ENCODE data around the gene RBM47.
A peak's percentile ranks its signal among the peaks of the same experiment; 100 is the strongest.
"Not testable (repeated sequence)": the region's sequence is repeated elsewhere in the genome, so short reads cannot be mapped to it uniquely, and the experiment has no call there.

RBM47 gene

DNA sequence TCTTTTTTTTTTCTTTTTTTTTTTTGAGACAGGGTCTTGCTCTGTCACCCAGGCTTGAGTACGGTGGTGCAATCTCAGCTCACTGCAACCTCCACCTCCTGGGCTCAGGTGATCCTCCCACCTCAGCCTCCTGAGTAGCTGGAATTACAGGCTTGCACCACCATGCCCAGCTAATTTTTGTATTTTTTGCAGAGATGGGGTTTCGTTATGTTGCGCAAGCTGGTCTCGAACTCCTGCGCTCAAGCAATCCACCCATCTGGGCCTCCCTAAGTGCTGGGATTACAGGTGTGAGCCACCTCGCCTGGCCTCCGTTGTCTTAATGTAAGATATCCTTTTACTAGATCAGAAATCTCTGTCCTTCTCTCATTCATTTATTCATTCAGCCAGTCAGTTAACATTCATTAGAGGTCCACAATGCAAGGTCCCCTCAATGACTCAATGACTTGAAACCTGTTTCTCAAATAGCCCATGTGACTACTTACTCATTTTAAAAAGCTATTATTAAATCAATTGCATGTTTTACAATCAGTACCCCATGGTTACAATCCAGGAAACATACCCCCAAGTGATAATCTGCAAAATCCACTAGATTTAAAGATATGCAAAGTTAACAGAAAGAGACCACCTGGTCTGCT lies 68.0 kb downstream of the RBM47 start:
- H3K4me3 ChIP-seq (ENCODE audit: low read length); H3K9me3 ChIP-seq (ENCODE audit: insufficient read depth, low read depth, low read length); H3K9ac ChIP-seq (ENCODE audit: low read depth, low read length); H3K27ac ChIP-seq (ENCODE audit: low read depth, low read length); H3K27me3 ChIP-seq (ENCODE audit: insufficient read depth, low read length); H3K36me3 ChIP-seq (ENCODE audit: insufficient read depth, low read length): not testable (repeated sequence)
- 95% methylated on average over 7 of the region's 7 CpGs for WGBS
- peaks cover 13% of the 10 kb centered on the region for H3K4me1 ChIP-seq (ENCODE audit: insufficient read depth, low read length)

GRCh38 chr4:40559585-40560465 lies 69.8 kb downstream of the RBM47 start:
- H3K27me3 ChIP-seq (ENCODE audit: insufficient read depth, low read length) = no peaks in the 10 kb centered on the region

GRCh38 chr4:40557736-40558135 lies 71.9 kb downstream of the RBM47 start:
- no peak overlapping the region for H3K9ac ChIP-seq (ENCODE audit: low read depth, low read length)
- WGBS = 90% methylated on average over 1 of the region's 2 CpGs
- no peak overlapping the region for H3K27ac ChIP-seq (ENCODE audit: low read depth, low read length)
- H3K36me3 ChIP-seq (ENCODE audit: insufficient read depth, low read length) = no peaks in the 10 kb centered on the region
- H3K9me3 ChIP-seq (ENCODE audit: insufficient read depth, low read depth, low read length) = no peaks in the 10 kb centered on the region
- H3K27me3 ChIP-seq (ENCODE audit: insufficient read depth, low read length) = no peaks in the 10 kb centered on the region
- H3K4me3 ChIP-seq (ENCODE audit: low read length) = no peak overlapping the region
- peaks cover 8% of the 10 kb centered on the region for H3K4me1 ChIP-seq (ENCODE audit: insufficient read depth, low read length)

More at GRCh38 chr4:40559585-40560465, 69.8 kb downstream of the RBM47 start:
- no peaks in the 10 kb centered on the region for H3K9me3 ChIP-seq (ENCODE audit: insufficient read depth, low read depth, low read length)
- no peak overlapping the region for H3K9ac ChIP-seq (ENCODE audit: low read depth, low read length)
- no peaks in the 10 kb centered on the region for H3K36me3 ChIP-seq (ENCODE audit: insufficient read depth, low read length)
- 93% methylated on average over 4 of the region's 5 CpGs for WGBS
- peaks cover 6% of the 10 kb centered on the region for H3K4me1 ChIP-seq (ENCODE audit: insufficient read depth, low read length)
- H3K4me3 ChIP-seq (ENCODE audit: low read length) = no peak overlapping the region
- no peak overlapping the region for H3K27ac ChIP-seq (ENCODE audit: low read depth, low read length)

DNA sequence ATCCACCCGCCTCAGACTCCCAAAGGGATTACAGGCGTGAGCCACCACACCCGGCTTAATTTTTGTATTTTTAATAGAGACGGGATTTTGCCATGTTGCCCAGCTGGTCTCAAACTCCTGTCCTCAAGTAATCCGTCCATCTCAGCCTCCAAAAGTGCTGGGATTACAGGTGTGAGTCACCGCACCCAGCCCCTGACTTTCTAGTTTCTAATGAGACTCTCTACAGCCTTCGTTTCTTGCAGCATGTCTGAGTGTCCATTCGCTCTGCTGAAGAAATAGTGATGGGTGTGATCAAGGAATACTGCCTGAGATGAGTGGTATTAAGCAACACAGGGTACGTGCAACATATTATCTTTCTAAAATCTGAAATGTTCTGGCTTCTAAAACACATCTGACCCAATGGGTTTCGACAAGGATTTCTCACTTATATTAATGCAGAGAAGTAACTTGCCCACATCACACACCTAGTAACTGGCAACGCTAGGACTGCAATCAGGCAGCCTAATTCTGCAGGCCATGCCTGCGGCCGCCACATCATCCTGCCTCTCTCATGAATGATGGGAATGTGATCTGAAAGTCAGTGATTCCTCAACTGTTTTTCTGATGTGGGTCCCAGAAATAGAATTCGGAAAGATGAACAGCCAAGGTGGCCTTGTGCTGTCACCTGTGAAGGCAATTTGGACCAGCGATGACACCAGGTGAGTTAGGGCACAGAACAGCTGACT lies 74.3 kb downstream of the RBM47 start:
- Histone ChIP-seq H3K9me3 (ENCODE audit: insufficient read depth, low read depth, low read length) (no peaks in the 10 kb centered on the region), H3K27me3 (ENCODE audit: insufficient read depth, low read length) (no peaks in the 10 kb centered on the region), H3K27ac (ENCODE audit: low read depth, low read length) (no peak overlapping the region), H3K36me3 (ENCODE audit: insufficient read depth, low read length) (no peaks in the 10 kb centered on the region), H3K9ac (ENCODE audit: low read depth, low read length) (no peak overlapping the region), H3K4me1 (ENCODE audit: insufficient read depth, low read length) (peaks cover 11% of the 10 kb centered on the region), H3K4me3 (ENCODE audit: low read length) (no peak overlapping the region)
- WGBS = 94% methylated on average over 15 of the region's 15 CpGs

DNA sequence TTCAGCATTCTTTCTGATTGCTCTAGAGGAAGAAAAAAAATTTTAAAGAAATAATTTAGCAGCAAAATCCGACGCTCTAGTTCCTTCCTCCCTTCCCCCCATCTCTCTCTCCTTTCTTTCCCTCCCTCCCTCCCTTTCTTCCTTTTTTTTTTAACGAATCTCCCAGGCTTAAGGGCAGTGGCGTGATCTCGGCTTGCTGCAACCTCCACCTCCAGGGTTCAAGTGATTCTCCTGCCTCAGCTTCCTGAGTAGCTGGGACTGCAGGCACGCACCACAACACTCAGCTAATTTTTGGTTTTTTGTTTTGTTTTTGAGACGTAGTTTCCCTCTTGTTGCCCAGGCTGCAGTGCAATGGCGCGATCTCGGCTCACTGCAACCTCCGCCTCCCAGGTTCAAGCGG lies 75.0 kb downstream of the RBM47 start:
- not testable (repeated sequence) for H3K9me3 ChIP-seq (ENCODE audit: insufficient read depth, low read depth, low read length); H3K36me3 ChIP-seq (ENCODE audit: insufficient read depth, low read length); H3K4me3 ChIP-seq (ENCODE audit: low read length); H3K27me3 ChIP-seq (ENCODE audit: insufficient read depth, low read length); H3K27ac ChIP-seq (ENCODE audit: low read depth, low read length); H3K9ac ChIP-seq (ENCODE audit: low read depth, low read length)
- H3K4me1 ChIP-seq (ENCODE audit: insufficient read depth, low read length) = peaks cover 11% of the 10 kb centered on the region
- WGBS = 80% methylated on average over 12 of the region's 12 CpGs

GRCh38 chr4:40553995-40554394 lies 75.7 kb downstream of the RBM47 start:
- H3K9ac ChIP-seq (ENCODE audit: low read depth, low read length) = no peak overlapping the region
- H3K4me1 ChIP-seq (ENCODE audit: insufficient read depth, low read length) = peaks cover 11% of the 10 kb centered on the region
- no peak overlapping the region for H3K4me3 ChIP-seq (ENCODE audit: low read length)
- no peak overlapping the region for H3K27ac ChIP-seq (ENCODE audit: low read depth, low read length)
- H3K27me3 ChIP-seq (ENCODE audit: insufficient read depth, low read length) = no peaks in the 10 kb centered on the region
- H3K9me3 ChIP-seq (ENCODE audit: insufficient read depth, low read depth, low read length) = no peaks in the 10 kb centered on the region
- WGBS = 91% methylated on average over 10 of the region's 10 CpGs
- H3K36me3 ChIP-seq (ENCODE audit: insufficient read depth, low read length) = no peaks in the 10 kb centered on the region

GRCh38 chr4:40552536-40552935 lies 77.1 kb downstream of the RBM47 start:
- WGBS = 74% methylated on average over 6 of the region's 6 CpGs

GRCh38 chr4:40551568-40552136 lies 78.0 kb downstream of the RBM47 start:
- H3K4me3 ChIP-seq (ENCODE audit: low read length); H3K27me3 ChIP-seq (ENCODE audit: insufficient read depth, low read length); H3K9me3 ChIP-seq (ENCODE audit: insufficient read depth, low read depth, low read length); H3K27ac ChIP-seq (ENCODE audit: low read depth, low read length); H3K9ac ChIP-seq (ENCODE audit: low read depth, low read length): not testable (repeated sequence)
- peaks cover 11% of the 10 kb centered on the region for H3K36me3 ChIP-seq (ENCODE audit: insufficient read depth, low read length)
- peaks cover 11% of the 10 kb centered on the region for H3K4me1 ChIP-seq (ENCODE audit: insufficient read depth, low read length)
- 95% methylated on average over 9 of the region's 9 CpGs for WGBS

More at GRCh38 chr4:40552536-40552935, 77.1 kb downstream of the RBM47 start:
- H3K4me3 ChIP-seq (ENCODE audit: low read length) = no peak overlapping the region
- peaks cover 5% of the 10 kb centered on the region for H3K36me3 ChIP-seq (ENCODE audit: insufficient read depth, low read length)
- no peak overlapping the region for H3K9ac ChIP-seq (ENCODE audit: low read depth, low read length)
- H3K27ac ChIP-seq (ENCODE audit: low read depth, low read length) = no peak overlapping the region
- H3K4me1 ChIP-seq (ENCODE audit: insufficient read depth, low read length) = peaks cover 11% of the 10 kb centered on the region
- H3K27me3 ChIP-seq (ENCODE audit: insufficient read depth, low read length) = no peaks in the 10 kb centered on the region
- no peaks in the 10 kb centered on the region for H3K9me3 ChIP-seq (ENCODE audit: insufficient read depth, low read depth, low read length)

DNA sequence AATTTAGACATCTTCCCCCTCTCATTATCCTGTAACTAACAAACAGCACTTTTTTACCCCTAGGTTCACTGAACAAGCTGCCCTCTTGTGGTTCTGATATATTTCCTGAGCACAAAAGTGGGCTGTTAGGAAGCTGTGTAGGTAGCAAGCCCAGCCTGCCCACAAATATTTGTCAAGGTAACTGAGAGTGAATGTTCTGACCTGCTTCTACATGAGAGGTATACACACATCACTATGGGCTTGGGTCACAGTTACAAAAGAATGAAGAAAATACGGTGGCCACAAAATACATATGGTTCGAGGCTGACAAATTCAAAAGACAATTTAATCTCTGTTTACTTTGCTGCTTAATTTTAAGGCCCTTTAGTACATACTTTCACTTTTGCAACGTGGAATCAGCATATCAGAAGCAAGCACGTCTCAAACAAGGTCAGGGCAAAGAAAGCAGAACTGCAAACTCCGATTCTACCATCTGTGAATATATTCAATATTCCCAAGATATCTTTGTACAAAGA lies 78.7 kb downstream of the RBM47 start:
- Histone ChIP-seq H3K4me1 (ENCODE audit: insufficient read depth, low read length) (peaks cover 11% of the 10 kb centered on the region), H3K27ac (ENCODE audit: low read depth, low read length) (peak overlapping the region; percentile 13; the same call in 1 of the 2 replicates), H3K4me3 (ENCODE audit: low read length) (no peak overlapping the region), H3K9me3 (ENCODE audit: insufficient read depth, low read depth, low read length) (no peaks in the 10 kb centered on the region), H3K36me3 (ENCODE audit: insufficient read depth, low read length) (peaks cover 11% of the 10 kb centered on the region), H3K27me3 (ENCODE audit: insufficient read depth, low read length) (no peaks in the 10 kb centered on the region), H3K9ac (ENCODE audit: low read depth, low read length) (no peak overlapping the region)
- 76% methylated on average over 5 of the region's 5 CpGs for WGBS

- 93% methylated on average over 5 of the region's 5 CpGs for WGBS
- Histone ChIP-seq H3K27me3 (ENCODE audit: insufficient read depth, low read length) (no peaks in the 10 kb centered on the region), H3K9me3 (ENCODE audit: insufficient read depth, low read depth, low read length) (no peaks in the 10 kb centered on the region), H3K4me3 (ENCODE audit: low read length) (no peak overlapping the region), H3K9ac (ENCODE audit: low read depth, low read length) (no peak overlapping the region), H3K27ac (ENCODE audit: low read depth, low read length) (no peak overlapping the region), H3K4me1 (ENCODE audit: insufficient read depth, low read length) (peaks cover 11% of the 10 kb centered on the region), H3K36me3 (ENCODE audit: insufficient read depth, low read length) (peaks cover 11% of the 10 kb centered on the region)
Measured at GRCh38 chr4:40550196-40550595, 79.5 kb downstream of the RBM47 start.
